Measurements from ENCODE around the gene C21orf58. TPM values are rescaled to one million over a fixed set of nuclear protein-coding genes. Genes with fewer than 3 reads are reported as not detected.

Gene C21orf58
- total and polyA plus RNA-seq, 11 donors, result 0.64 to 4.0 (median 1.3) TPM

GRCh38 chr21:46308431-46308830 lies 15.2 kb downstream of the C21orf58 start:
- Histone ChIP-seq H3K4me3 (no peak overlapping the region), H3K27ac (no peak overlapping the region), H3K36me3 (peaks cover 0 to 11% (median 0%) of the 10 kb centered on the region in 9 donors), H3K27me3 (no peaks in the 10 kb centered on the region), H3K9me3 (no peaks in the 10 kb centered on the region), H3K4me1 (no peaks in the 10 kb centered on the region)
- 93 to 100% (median 97%) methylated on average over 2 of the region's 2 CpGs for WGBS, 4 donors
- TF ChIP-seq, protein P1, sequence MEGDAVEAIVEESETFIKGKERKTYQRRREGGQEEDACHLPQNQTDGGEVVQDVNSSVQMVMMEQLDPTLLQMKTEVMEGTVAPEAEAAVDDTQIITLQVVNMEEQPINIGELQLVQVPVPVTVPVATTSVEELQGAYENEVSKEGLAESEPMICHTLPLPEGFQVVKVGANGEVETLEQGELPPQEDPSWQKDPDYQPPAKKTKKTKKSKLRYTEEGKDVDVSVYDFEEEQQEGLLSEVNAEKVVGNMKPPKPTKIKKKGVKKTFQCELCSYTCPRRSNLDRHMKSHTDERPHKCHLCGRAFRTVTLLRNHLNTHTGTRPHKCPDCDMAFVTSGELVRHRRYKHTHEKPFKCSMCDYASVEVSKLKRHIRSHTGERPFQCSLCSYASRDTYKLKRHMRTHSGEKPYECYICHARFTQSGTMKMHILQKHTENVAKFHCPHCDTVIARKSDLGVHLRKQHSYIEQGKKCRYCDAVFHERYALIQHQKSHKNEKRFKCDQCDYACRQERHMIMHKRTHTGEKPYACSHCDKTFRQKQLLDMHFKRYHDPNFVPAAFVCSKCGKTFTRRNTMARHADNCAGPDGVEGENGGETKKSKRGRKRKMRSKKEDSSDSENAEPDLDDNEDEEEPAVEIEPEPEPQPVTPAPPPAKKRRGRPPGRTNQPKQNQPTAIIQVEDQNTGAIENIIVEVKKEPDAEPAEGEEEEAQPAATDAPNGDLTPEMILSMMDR (IDR thresholded peaks at IDR 0.05), result no peak
- TF ChIP-seq POLR2A (IDR thresholded peaks at IDR 0.05), result no peak
- ATAC-seq, result no peak
- DNase-seq, result no peak
- intact Hi-C loops (cut with DNase I), result no loop called here

DNA sequence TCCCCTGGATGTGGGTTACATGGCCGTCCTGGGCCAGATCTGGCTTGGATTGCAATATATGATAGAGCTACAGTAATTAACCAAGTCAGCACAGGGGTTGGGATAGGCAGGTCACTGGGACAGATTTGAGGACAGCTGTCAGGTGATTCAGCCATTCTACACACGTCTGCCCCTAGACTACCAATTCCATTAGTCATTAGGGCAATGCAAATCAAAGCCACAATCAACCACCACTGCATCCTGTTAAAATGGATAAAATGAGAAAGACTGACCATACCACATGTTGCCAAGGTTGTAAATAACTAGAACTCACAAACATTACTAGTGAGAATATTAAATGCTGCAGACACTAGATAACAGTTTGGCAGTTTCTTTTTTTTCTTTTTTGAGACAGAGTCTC lies 16.0 kb downstream of the C21orf58 start:
- DNase-seq, result no peak
- Histone ChIP-seq H3K27me3 (no peaks in the 10 kb centered on the region), H3K27ac (no peak overlapping the region), H3K4me1 (no peaks in the 10 kb centered on the region), H3K36me3 (peaks cover 0 to 11% (median 0%) of the 10 kb centered on the region in 9 donors), H3K9me3 (no peaks in the 10 kb centered on the region), H3K4me3 (no peak overlapping the region)
- 67 to 92% (median 86%) methylated on average over 1 to 2 of the region's 2 CpGs for WGBS, 4 donors
- intact Hi-C loops (cut with DNase I), result no loop called here
- ATAC-seq, result no peak
- TF ChIP-seq, protein P1 (IDR thresholded peaks at IDR 0.05), result no peak
- TF ChIP-seq POLR2A (IDR thresholded peaks at IDR 0.05), result no peak

GRCh38 chr21:46304955-46305354 lies 18.7 kb downstream of the C21orf58 start:
- H3K36me3 ChIP-seq, result peaks cover 0 to 16% (median 0%) of the 10 kb centered on the region in 9 donors
- ATAC-seq, result no peak
- no peaks in the 10 kb centered on the region for H3K9me3 ChIP-seq
- H3K4me1 ChIP-seq, result no peaks in the 10 kb centered on the region
- no peaks in the 10 kb centered on the region for H3K27me3 ChIP-seq
- WGBS, 4 donors, result 94 to 96% (median 95%) methylated on average over 11 of the region's 11 CpGs
- intact Hi-C loops (cut with DNase I), result no loop called here
- no peak for DNase-seq
- TF ChIP-seq, protein P1 (IDR thresholded peaks at IDR 0.05), result no peak
- no peak for TF ChIP-seq POLR2A (IDR thresholded peaks at IDR 0.05)
- no peak overlapping the region for H3K4me3 ChIP-seq
- no peak overlapping the region for H3K27ac ChIP-seq

- Histone ChIP-seq H3K9me3 (no peaks in the 10 kb centered on the region), H3K4me3 (no peak overlapping the region), H3K36me3 (peaks cover 0 to 16% (median 0%) of the 10 kb centered on the region in 9 donors), H3K27me3 (no peaks in the 10 kb centered on the region), H3K4me1 (no peaks in the 10 kb centered on the region), H3K27ac (no peak overlapping the region)
- TF ChIP-seq POLR2A (IDR thresholded peaks at IDR 0.05), result no peak
- TF ChIP-seq, protein P1 (IDR thresholded peaks at IDR 0.05), result no peak
- 89 to 92% (median 91%) methylated on average over 5 of the region's 5 CpGs for WGBS, 4 donors
- intact Hi-C loops (cut with DNase I), result no loop called here
- DNase-seq, result no peak
- no peak for ATAC-seq
These were observed 19.2 kb downstream of the C21orf58 start for GRCh38 chr21:46304437-46304836.
